SK-N-SH (cell line): ENCODE measurements around the gene ACAP2.
"Not testable (repeated sequence)": the region's sequence is repeated elsewhere in the genome, so short reads cannot be mapped to it uniquely, and the experiment has no call there.

Experiments used
- CTCF ChIP-seq: fragments of 200-600 bp; sonication (generic); IDR thresholded peaks from 2 replicates; pipeline ENCODE4 v1.6.1; 2017; ENCODE audit warnings: antibody characterized with exemption, mild to moderate bottlenecking, moderate library complexity
- FOSL2 ChIP-seq: IDR thresholded peaks from 2 replicates; pipeline ENCODE4 v1.4.0; 2012; ENCODE audit warnings: low read depth, mild to moderate bottlenecking, moderate library complexity, borderline replicate concordance
- GATA2 ChIP-seq: sonication (generic); formaldehyde crosslinking; IDR thresholded peaks from 2 replicates; pipeline ENCODE4 v1.5.0; 2020; ENCODE audit warnings: mild to moderate bottlenecking, missing genetic modification reagents
- MXI1 ChIP-seq: IDR thresholded peaks from 2 replicates; pipeline ENCODE4 v1.6.1; 2012; ENCODE audit warnings: mild to moderate bottlenecking, low read depth, low read length, improper control_type of control experiment
- PBX3 ChIP-seq: IDR thresholded peaks from 2 replicates; pipeline ENCODE4; 2012
- POLR2AphosphoS5 ChIP-seq: IDR thresholded peaks from 2 replicates; pipeline ENCODE4 v1.6.1; 2012; ENCODE audit warnings: low read depth, low read length
- REST ChIP-seq: IDR thresholded peaks from 2 replicates; pipeline ENCODE4 v1.6.1; 2012; ENCODE audit warnings: mild to moderate bottlenecking, low read depth, low read length, moderate library complexity
- SIN3A ChIP-seq: IDR thresholded peaks from 2 replicates; pipeline ENCODE4 v1.6.1; 2012; ENCODE audit warnings: low read depth, mild to moderate bottlenecking, low read length, moderate library complexity, borderline replicate concordance
- USF2 ChIP-seq: fragments of 150-350 bp; IDR thresholded peaks from 2 replicates; pipeline ENCODE4 v1.6.1; 2017; ENCODE audit warnings: antibody characterized with exemption, low read length, low read depth, borderline replicate concordance
- ZBTB33 ChIP-seq: IDR thresholded peaks from 2 replicates; pipeline ENCODE4 v1.4.0; 2012; ENCODE audit warnings: low read depth, borderline replicate concordance

GRCh38 chr3:195357797-195358196 is 85.0 kb downstream of the ACAP2 start:
- TF ChIP-seq CTCF, POLR2AphosphoS5, FOSL2, MXI1, REST, PBX3, USF2, ZBTB33, SIN3A, GATA2: not testable (repeated sequence)
